Left ventricle myocardium inferior (tissue), 1 donor: Measurements from ENCODE around the gene GRIP2. TPM values are rescaled to one million over a fixed set of nuclear protein-coding genes. Genes with fewer than 3 reads are reported as not detected.

Experiments
- DNase-seq: peaks from one replicate; pipeline ENCODE4 v3.0.0-alpha.2; 2020
- H3K27ac ChIP-seq: fragments of 200-600 bp; replicated peaks from 2 replicates; pipeline ENCODE4 v1.8.0; 2021
- H3K27me3 ChIP-seq: fragments of 200-600 bp; 2 replicates; pipeline ENCODE4 v1.8.0; 2021; ENCODE audit warnings: low read depth
- H3K36me3 ChIP-seq: fragments of 200-600 bp; 2 replicates; pipeline ENCODE4 v1.8.0; 2021
- H3K4me1 ChIP-seq: fragments of 200-600 bp; 2 replicates; pipeline ENCODE4 v1.8.0; 2021
- H3K4me3 ChIP-seq: fragments of 200-600 bp; 2 replicates; pipeline ENCODE4 v1.8.0; 2021; ENCODE audit warnings: mild to moderate bottlenecking, moderate library complexity
- H3K9me3 ChIP-seq: fragments of 200-600 bp; replicated peaks from 2 replicates; pipeline ENCODE4 v1.8.0; 2021
- CTCF ChIP-seq: fragments of 200-600 bp; IDR thresholded peaks from 2 replicates; pipeline ENCODE4 v1.8.0; 2021; ENCODE audit warnings: antibody characterized with exemption, mild to moderate bottlenecking, borderline replicate concordance
- intact Hi-C: fragments of 100-400 bp; cut with micrococcal nuclease; formaldehyde crosslinking; loops from one replicate; pipeline ENCODE4 v1.11.0; 2022
- total RNA-seq: library from RNA; stranded (reverse); fragmentation: NEBNext Ultra II Directional; extraction: Animal tissue kit (Norgen Biotek cat#: 25700); gene quantifications from one replicate; pipeline ENCODE4 v1.2.1, GENCODE V29; 2021
- donor health status: DM: no; HTN: yes; CAD: no; lungs with severe emphysema.

Gene GRIP2
- total RNA-seq, 1 donor from 2014 or later, result 59.1 TPM

- Histone ChIP-seq H3K36me3 (peaks cover 12% of the 10 kb centered on the region), H3K9me3 (no peaks in the 10 kb centered on the region), H3K4me3 (no peak overlapping the region), H3K27ac (peak overlapping the region; percentile 73), H3K4me1 (peaks cover 71% of the 10 kb centered on the region), H3K27me3 (peaks cover 48% of the 10 kb centered on the region)
- intact Hi-C loops, result no loop called here
- no peak for DNase-seq
- TF ChIP-seq CTCF, result no peak
Observed at GRCh38 chr3:14440531-14441239, 99.5 kb downstream of the GRIP2 start.

GRCh38 chr3:14440168-14440518, 100.0 kb downstream of the GRIP2 start:
- Histone ChIP-seq H3K9me3 (no peaks in the 10 kb centered on the region), H3K27me3 (peaks cover 44% of the 10 kb centered on the region), H3K27ac (peak overlapping the region; percentile 73), H3K4me3 (peak overlapping the region; percentile 25), H3K4me1 (peaks cover 75% of the 10 kb centered on the region), H3K36me3 (peaks cover 7% of the 10 kb centered on the region)
- DNase-seq, result no peak
- intact Hi-C loops, result no loop called here
- TF ChIP-seq CTCF, result no peak

GRCh38 chr3:14439501-14440167, 100.5 kb downstream of the GRIP2 start:
- intact Hi-C loops, result no loop called here
- Histone ChIP-seq H3K4me1 (peaks cover 80% of the 10 kb centered on the region), H3K4me3 (peak overlapping the region; percentile 25)

More at GRCh38 chr3:14439501-14440167, 100.5 kb downstream of the GRIP2 start:
- H3K27ac ChIP-seq, result peak overlapping the region; percentile 73
- H3K36me3 ChIP-seq, result peaks cover 5% of the 10 kb centered on the region
- peak; percentile 83 for DNase-seq
- no peak for TF ChIP-seq CTCF
- H3K27me3 ChIP-seq, result peaks cover 44% of the 10 kb centered on the region
- H3K9me3 ChIP-seq, result no peaks in the 10 kb centered on the region

Other genes with a start within 250 kb of the GRIP2 start
- 35.4 TPM for gene SLC6A6, start 137.7 kb downstream of the GRIP2 start, total RNA-seq
- 11.9 TPM for gene CCDC174, start 111.4 kb upstream of the GRIP2 start, total RNA-seq
- gene C3orf20, start 134.8 kb upstream of the GRIP2 start, total RNA-seq, result not detected